ENCODE results near the gene CPSF4.

CPSF4 gene

GRCh38 chr7:99438573-99439480 is at the start of gene CPSF4, which contains the start of gene PTCD1:
TSS of gene CPSF4 (plus strand) at chr7:99438943. CDS start at chr7:99439083, 140 bp downstream.
TSS of gene PTCD1 (minus strand) at chr7:99438798. CDS start at chr7:99435242, 3,556 bp downstream.
- peak; percentile 94 to 96 for DNase-seq

- no peak for DNase-seq
These were observed 49.0 kb upstream of the CPSF4 start for GRCh38 chr7:99389772-99390171.

- no peak for DNase-seq
These were observed 47.7 kb upstream of the CPSF4 start for GRCh38 chr7:99390941-99391602.

- no peak for DNase-seq
These were observed 46.7 kb upstream of the CPSF4 start for GRCh38 chr7:99392046-99392445.

- peak in 1 of 2 donors; percentile 42 for DNase-seq
These were observed 45.9 kb upstream of the CPSF4 start for GRCh38 chr7:99392659-99393354.

- DNase-seq: no peak
These were observed 45.2 kb upstream of the CPSF4 start for GRCh38 chr7:99393355-99394187.

- no peak for DNase-seq
These were observed 44.6 kb upstream of the CPSF4 start for GRCh38 chr7:99394188-99394502.

GRCh38 chr7:99395616-99396327 is 43.0 kb upstream of the CPSF4 start:
- no peak for DNase-seq

GRCh38 chr7:99396418-99397296 is 42.1 kb upstream of the CPSF4 start:
- DNase-seq: no peak

GRCh38 chr7:99397297-99397983 is 41.3 kb upstream of the CPSF4 start:
- DNase-seq: no peak

GRCh38 chr7:99398891-99399445 is 39.8 kb upstream of the CPSF4 start:
- DNase-seq: no peak

GRCh38 chr7:99399597-99399996 is 39.1 kb upstream of the CPSF4 start:
- DNase-seq: no peak

- no peak for DNase-seq
These were observed 35.9 kb upstream of the CPSF4 start for GRCh38 chr7:99402854-99403253.

GRCh38 chr7:99403764-99404163 is 35.0 kb upstream of the CPSF4 start:
- DNase-seq: no peak

- DNase-seq: no peak
These were observed 34.3 kb upstream of the CPSF4 start for GRCh38 chr7:99404235-99404976.

- no peak for DNase-seq
These were observed 33.8 kb upstream of the CPSF4 start for GRCh38 chr7:99404977-99405320.

- DNase-seq: no peak
These were observed 32.2 kb upstream of the CPSF4 start for GRCh38 chr7:99406557-99406956.

GRCh38 chr7:99407872-99408378 is 30.8 kb upstream of the CPSF4 start:
- peak; percentile 41 to 54 for DNase-seq
